ENCODE data around the gene SPEN.
"Not testable (repeated sequence)": the region's sequence is repeated elsewhere in the genome, so short reads cannot be mapped to it uniquely, and the experiment has no call there.

Gene SPEN

DNA sequence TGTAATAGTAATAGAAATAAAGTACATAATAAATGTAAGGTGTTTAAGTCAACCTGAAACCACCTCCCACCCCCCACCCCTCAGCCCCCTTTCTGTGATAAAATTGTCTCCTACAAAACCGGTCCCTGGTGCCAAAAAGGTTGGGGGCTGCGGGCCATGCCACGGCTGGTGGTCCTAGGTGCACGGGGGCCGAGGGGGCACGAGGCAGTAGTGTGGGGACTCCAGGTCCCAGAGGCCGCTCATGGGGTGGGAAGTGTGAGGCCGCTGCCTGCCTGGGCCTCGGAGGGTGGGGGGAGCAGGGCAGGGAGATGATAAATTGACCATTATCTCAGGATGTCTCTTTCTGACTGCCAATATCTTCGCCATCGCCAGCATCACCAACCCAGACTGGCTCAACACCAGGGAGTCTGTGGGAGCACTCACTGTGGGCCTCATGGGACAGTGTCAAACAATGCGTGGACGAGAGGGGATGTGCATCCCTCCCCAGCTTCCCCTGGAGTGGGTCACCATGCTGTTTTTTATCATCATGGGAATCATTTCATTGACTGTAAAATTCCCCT is 121.9 kb downstream of the SPEN start:
- DNase-seq (ENCODE audit: extremely low spot score, insufficient read length, low read depth), result no peak
- no peak for FAIRE-seq

DNA sequence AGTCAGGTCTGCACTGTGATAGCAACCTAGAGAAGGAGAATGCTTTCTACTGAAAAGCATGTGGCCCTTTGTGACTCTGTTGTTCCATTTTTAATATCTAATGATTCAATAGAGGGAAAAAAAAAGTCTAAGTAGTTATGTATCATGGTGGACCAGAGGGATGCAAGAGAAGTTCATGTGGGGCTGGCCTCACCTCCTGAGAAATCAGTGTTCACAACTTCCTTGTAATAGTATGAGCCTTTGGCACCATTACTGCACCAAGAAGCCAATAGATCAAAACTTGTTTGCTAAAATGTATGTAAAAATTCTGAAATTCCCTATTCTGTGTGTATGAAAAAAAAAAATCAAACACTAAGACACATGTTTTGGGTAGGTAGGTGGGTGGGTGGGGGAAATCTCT is 123.4 kb downstream of the SPEN start:
- DNase-seq (ENCODE audit: extremely low spot score, insufficient read length, low read depth) (no peak), FAIRE-seq (no peak)

DNA sequence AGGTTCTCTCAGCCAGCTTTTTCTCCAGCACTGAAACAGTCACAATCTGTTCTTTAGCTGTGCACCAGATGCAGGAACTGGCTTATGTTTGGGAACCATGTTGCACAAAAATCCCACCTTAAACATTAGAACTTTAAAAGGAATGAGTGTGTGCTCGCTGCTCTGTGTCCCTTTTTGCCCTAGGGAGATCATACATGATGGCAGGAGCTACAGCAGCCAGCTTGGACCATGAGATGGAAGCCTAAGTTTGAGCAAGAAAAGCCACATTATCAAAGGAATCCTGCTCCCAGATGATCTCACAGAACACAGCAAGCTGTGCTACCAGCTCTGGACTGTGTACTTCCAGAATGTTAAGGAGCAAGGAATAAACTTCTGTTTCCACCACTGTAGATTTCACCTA is 124.9 kb downstream of the SPEN start:
- FAIRE-seq (no peak), DNase-seq (ENCODE audit: extremely low spot score, insufficient read length, low read depth) (no peak)

DNA sequence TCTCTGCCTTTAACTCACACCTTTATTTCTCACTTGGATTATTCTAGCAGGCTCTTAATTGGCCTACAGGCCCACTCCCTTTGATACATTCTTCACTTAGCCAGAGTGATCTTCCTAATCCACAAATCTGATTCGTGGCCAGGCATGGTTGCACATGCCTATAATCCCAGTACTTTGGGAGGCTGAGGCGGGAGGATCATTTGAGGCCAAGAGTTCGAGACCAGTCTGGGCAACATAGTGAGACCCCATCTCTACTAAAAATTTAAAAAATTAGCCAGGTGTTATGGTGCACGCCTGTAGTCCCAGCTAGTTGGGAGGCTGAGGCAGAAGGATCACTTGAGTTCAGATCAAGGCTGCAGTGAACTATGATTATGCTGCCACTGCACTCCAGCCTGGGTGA is 126.3 kb downstream of the SPEN start:
- FAIRE-seq (no peak), DNase-seq (ENCODE audit: extremely low spot score, insufficient read length, low read depth) (no peak)

DNA sequence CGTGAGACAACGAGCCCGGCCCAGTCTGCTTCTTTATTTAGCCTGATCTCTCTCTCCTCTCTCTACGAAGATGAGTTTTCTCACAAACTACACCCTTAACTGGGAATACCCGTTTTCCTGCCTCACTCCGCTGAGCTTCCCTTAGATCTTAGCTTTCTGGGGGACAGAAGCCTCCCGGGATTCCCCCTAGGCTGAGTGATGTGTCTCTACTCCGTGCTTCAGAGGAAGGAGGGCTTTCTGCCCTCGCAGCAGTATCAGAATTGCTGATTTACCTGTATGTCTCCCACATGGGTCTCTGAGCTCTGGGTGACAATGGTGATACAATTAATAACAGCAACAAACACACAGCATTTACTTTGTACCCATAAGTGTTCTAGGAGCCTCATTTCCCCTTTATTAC is 127.3 kb downstream of the SPEN start:
- no peak for FAIRE-seq
- no peak for DNase-seq (ENCODE audit: extremely low spot score, insufficient read length, low read depth)

DNA sequence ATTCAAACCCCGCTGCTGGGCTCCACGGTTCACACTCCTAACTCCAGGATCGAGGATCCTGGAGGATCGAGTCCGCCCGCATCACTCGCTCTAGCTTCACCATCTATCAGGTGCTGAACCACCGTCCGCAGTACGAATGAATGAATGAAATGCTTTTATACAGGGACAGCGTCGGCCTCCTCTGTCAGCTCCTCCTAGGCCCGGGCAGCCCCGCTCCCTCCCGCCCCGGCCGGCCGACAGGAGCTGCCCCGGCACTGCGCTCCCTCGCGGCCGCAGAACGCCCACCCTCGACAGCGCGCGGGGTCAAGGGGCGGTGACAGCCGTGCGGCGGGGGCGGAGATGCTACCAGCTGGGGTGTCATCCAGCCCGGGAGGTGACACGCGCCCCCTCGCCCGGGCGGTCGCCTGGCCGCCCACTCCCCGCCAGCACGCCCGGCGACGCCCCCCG is 127.9 kb downstream of the SPEN start:
- FAIRE-seq (no peak), DNase-seq (ENCODE audit: extremely low spot score, insufficient read length, low read depth) (no peak)

DNA sequence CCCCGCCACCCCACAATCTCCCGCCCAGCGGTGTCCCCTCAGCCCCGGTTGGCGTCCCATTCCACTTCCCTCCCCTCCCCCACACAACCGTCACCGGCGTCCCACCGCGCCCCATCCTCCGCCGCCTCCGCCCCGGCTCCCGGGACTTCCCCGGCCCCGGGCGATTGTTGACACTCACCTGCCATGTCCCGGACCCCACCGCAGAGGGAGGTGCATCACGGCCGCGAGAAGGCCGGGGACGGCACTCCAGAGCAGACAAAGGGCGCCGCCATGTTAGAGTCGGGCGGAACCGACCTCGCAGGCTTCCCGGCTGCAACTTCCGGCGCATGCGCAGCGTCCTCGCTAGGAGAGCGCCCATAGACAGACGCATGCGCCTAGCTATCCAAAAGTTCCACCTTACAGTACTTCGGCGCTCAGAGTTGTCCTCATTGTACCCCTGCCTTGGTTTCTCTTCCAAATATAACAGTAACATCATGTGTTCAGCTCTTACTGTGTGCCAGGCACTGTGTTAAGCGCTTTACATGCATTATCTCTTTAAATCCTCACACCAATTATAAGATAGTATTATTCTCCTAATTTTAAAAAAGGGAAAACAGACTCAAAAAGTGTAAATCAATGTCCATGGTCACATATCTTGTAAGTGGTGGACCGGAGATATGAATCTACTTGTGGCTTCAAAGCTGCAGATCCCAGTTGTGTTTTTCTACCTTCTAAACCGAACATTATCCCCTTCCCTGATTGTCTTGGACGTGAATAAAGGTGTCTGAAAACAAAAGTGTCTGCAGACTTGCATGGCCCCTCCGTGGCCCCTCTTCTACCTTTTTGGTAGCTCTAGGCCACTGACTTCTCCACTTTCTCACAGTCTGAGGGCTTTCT is 128.5 kb downstream of the SPEN start, which contains the start of gene ZBTB17:
Gene ZBTB17 (minus strand): TSS at position 297 of the 876 bp plus-strand sequence. CDS start 27,606 bp downstream, outside the sequence.
- DNase-seq (ENCODE audit: extremely low spot score, insufficient read length, low read depth) (peak; percentile 88), FAIRE-seq (peak; percentile 90)

DNA sequence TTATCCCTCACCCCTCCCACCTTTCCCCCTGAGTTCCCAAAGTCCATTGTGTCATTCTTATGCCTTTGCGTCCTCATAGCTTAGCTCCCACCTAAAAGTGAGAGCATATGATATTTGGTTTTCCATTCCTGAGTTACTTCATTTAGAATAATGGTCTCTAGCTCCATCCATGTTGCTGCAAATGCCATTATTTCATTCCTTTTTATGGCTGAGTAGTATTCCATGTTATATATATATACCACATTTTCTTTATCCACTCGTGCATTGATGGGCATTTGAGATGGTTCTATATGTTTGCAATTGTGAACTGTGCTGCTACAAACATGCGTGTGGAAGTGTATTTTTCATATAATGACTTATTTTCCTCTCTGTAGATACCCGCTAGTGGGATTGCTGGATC is 130.4 kb downstream of the SPEN start:
- FAIRE-seq; DNase-seq (ENCODE audit: extremely low spot score, insufficient read length, low read depth): not testable (repeated sequence)

DNA sequence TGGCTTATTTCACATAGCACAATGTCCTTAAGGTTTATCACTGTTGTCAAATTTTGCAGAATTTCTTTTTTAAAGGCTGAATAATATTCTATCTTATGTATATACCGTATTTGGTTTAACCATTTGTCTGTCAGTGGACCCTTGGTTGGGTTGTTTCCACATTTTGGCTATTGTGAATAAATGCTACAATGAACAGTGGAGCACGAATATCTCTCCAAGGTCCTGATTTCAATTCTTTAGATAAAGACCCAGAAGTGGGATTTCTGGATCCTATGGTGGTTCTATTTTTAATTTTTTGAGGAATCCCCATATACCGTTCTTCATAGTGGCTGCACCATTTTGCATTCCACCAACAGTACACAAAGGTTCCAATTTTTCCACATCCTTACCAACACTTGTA is 134.2 kb downstream of the SPEN start:
- no peak for FAIRE-seq
- no peak for DNase-seq (ENCODE audit: extremely low spot score, insufficient read length, low read depth)

DNA sequence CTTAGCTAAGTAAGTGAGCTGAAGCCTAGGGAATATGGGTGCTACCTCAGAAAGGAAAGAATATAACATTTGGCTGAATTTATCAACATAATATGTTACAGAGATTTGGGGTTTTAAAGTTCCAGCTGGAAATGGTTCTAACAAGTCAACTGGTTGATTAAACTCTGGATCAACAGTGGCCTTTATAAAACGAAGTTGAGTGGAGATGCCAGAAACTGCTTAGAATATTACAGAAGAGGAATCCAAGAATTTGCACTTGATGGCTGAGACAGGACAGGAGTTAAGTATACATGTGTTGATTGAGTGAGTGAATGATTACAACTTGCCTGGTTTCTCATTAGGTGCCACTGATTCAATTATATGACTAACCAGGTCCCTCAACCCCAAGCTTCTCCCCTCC is 135.8 kb downstream of the SPEN start:
- no peak for DNase-seq (ENCODE audit: extremely low spot score, insufficient read length, low read depth)
- no peak for FAIRE-seq

DNA sequence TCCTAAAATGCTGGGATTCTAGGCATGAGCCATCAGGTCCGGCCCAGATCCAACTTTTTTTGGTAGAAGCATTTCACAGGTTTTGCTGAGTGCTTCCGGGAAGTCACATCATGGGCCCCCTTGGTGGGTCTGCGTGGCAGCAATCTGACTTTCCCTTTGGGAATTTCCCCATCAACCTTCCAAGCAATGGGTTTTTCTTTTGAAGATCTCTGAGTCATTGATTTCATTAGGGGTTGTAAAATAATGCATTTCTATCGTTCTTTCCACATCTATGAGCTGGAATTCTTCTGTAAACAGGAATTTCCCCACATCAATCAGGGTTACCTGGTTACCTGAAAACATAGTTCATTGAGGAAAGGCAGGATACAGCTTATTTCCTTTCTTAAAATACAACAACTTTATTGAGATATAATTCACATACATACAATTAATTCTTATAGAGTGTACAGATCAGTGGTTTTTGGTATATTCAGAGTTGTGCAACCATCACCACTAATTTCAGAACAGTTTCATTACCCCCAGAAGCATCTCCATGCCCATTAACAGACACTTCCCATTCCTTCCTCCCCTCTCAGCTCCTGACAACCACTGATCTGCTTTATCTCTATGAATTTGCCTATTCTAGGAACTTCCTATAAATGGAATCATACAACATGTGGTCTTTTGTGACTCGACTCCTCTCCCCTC is 138.2 kb downstream of the SPEN start:
- FAIRE-seq (no peak), DNase-seq (ENCODE audit: extremely low spot score, insufficient read length, low read depth) (no peak)

DNA sequence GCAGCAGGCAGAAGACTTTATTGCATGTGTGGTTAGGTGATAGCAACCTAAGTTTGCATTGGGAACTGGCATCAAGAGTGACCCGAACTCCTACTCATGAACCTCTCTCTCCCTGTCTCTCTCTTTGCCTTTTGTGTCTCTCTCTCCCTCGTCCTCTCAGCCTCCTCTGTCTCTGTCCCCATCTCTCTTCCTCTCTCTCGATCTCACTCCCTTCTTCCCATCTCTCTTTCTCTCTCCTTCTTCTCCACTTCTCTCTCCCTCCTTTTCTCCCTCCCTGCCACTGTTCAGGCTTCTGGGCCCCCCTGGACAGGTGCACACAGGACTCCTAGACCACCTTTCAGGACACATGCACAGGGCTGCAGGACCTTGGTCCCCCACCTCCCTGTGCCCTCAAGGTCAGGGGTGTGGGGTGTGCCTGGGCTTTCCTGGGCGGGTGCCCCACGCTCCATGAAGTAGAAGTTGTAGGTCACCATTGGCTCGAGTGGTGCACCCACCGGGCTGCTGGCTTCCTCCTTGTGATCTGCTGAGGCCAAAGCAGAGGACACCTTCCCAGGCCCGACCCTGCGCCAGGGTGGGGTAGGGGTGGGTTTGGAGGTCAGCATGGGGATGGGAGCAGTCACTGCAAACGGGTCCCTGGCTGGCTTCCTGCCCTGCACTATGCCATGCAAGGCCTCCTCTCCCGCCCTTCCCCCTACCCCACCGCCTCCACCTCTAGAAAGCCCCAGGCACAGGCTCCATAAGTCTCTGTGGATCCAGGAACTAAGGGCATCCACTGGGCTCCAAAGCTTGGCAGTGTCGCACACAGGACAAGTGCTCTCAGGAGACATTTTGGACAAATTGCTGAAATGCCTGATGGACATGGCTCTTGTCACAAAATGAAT is 141.6 kb downstream of the SPEN start:
- no peak for FAIRE-seq

DNA sequence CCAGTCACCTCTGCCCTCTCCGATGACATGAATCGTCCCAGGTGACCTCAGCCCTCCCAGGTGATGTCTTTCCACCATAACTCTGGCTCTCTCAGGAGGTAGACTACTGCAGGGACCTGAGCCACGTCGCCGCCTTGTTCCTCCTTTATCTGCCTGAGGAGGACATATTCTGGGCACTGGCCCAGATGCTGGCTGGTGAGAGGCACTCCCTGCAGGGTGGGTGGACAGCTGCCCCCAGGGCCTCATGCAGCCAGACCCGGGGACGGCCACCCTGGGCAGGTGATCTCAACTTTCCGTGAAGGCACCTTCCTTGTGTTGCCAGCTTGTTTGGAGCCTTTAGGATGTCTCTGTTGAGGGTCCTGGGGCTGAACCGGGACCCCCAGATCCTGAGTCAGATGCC is 142.3 kb downstream of the SPEN start:
- FAIRE-seq (no peak), DNase-seq (ENCODE audit: extremely low spot score, insufficient read length, low read depth) (no peak)

More for the DNA sequence above, 141.6 kb downstream of the SPEN start:
- DNase-seq (ENCODE audit: extremely low spot score, insufficient read length, low read depth), result no peak
